ENCODE measurements around the gene NRXN3.

- TF ChIP-seq POLR2A (IDR thresholded peaks at IDR 0.05) (no peak), CTCF (IDR thresholded peaks at IDR 0.05) (no peak), POLR2AphosphoS5 (IDR thresholded peaks at IDR 0.05) (no peak), EP300 (IDR thresholded peaks at IDR 0.05) (no peak)
Observed at GRCh38 chr14:79096811-79097210, 926.6 kb downstream of the NRXN3 start.

Data from stomach (tissue), 4 donors.